AG04450 (cell line): ENCODE results near the gene OTUD5. TPM values are rescaled to one million over a fixed set of nuclear protein-coding genes. Genes with fewer than 3 reads are reported as not detected.

Experiments used
- CTCF ChIA-PET: fragments of 300-600, 350-600 bp; formaldehyde crosslinking; extraction: SDS; loops from one replicate; lab custom pipeline; 2022; ENCODE audit warnings: antibody characterized with exemption, inconsistent platforms; lab: Charles Lee
- POLR2A ChIA-PET: fragments of 350-600 bp; formaldehyde crosslinking; extraction: SDS; loops from one replicate; lab custom pipeline; 2021; ENCODE audit warnings: antibody characterized with exemption, inconsistent platforms; lab: Yijun Ruan, JAX
- DNase-seq: peaks from one replicate; pipeline ENCODE4 v3.0.0-alpha.2; 2011; ENCODE audit warnings: low read depth, low spot score
- H3K27ac ChIP-seq: one replicate; pipeline ENCODE4 v1.5.1; 2012; ENCODE audit warnings: low read depth, low read length, control low read depth
- H3K27me3 ChIP-seq: one replicate; pipeline ENCODE4 v1.6.0; 2012; ENCODE audit warnings: low read length; ENCODE audit not compliant: control insufficient read depth, insufficient read depth
- H3K4me3 ChIP-seq: 2 replicates; pipeline ENCODE4 v1.5.1; 2011; ENCODE audit warnings: mild to moderate bottlenecking, low read depth, low read length, control low read depth
- H3K9me3 ChIP-seq: 2 replicates; pipeline ENCODE4 v1.5.1; 2012; ENCODE audit warnings: low read length; ENCODE audit not compliant: control insufficient read depth, insufficient read depth
- polyA plus RNA-seq: library from polyadenylated mRNA; depleted of rRNA; stranded (reverse); fragments of >200 nt; gene quantifications from 2 replicates; pipeline ENCODE4 v1.2.3, GENCODE V29; 2011
- TF ChIP-seq, protein P1 (sequence below): IDR thresholded peaks from 2 replicates; pipeline ENCODE4 v1.5.1; 2011; ENCODE audit warnings: low read depth, low read length, control low read depth, inconsistent platforms

OTUD5 gene
- polyA plus RNA-seq, 1 experiment, result 52.0 TPM

- TF ChIP-seq, protein P1, sequence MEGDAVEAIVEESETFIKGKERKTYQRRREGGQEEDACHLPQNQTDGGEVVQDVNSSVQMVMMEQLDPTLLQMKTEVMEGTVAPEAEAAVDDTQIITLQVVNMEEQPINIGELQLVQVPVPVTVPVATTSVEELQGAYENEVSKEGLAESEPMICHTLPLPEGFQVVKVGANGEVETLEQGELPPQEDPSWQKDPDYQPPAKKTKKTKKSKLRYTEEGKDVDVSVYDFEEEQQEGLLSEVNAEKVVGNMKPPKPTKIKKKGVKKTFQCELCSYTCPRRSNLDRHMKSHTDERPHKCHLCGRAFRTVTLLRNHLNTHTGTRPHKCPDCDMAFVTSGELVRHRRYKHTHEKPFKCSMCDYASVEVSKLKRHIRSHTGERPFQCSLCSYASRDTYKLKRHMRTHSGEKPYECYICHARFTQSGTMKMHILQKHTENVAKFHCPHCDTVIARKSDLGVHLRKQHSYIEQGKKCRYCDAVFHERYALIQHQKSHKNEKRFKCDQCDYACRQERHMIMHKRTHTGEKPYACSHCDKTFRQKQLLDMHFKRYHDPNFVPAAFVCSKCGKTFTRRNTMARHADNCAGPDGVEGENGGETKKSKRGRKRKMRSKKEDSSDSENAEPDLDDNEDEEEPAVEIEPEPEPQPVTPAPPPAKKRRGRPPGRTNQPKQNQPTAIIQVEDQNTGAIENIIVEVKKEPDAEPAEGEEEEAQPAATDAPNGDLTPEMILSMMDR, result no peak
- CTCF ChIA-PET, result interaction anchor here (1.2 kb wide), 1 partner anchor 19 kb away, joined by 4 read pairs; no protein-coding TSS in a partner anchor
- no peaks in the 10 kb centered on the region for H3K27me3 ChIP-seq
- POLR2A ChIA-PET, result no interaction called here
- no peaks in the 10 kb centered on the region for H3K9me3 ChIP-seq
- no peak overlapping the region for H3K4me3 ChIP-seq
- no peak for DNase-seq
- H3K27ac ChIP-seq, result no peak overlapping the region
Observed at GRCh38 chrX:48927736-48928382, 29.5 kb downstream of the OTUD5 start.

GRCh38 chrX:48927123-48927522 is 30.3 kb downstream of the OTUD5 start:
- H3K9me3 ChIP-seq, result no peaks in the 10 kb centered on the region
- H3K27ac ChIP-seq, result no peak overlapping the region
- ChIA-PET POLR2A (no interaction called here), CTCF (no interaction called here)
- no peaks in the 10 kb centered on the region for H3K27me3 ChIP-seq
- TF ChIP-seq, protein P1, result no peak
- no peak for DNase-seq
- H3K4me3 ChIP-seq, result no peak overlapping the region

- no peak overlapping the region for H3K27ac ChIP-seq
- no peaks in the 10 kb centered on the region for H3K9me3 ChIP-seq
- H3K4me3 ChIP-seq, result no peak overlapping the region
- no peak for DNase-seq
- TF ChIP-seq, protein P1, result no peak
- POLR2A ChIA-PET, result no interaction called here
- CTCF ChIA-PET, result no interaction called here
- H3K27me3 ChIP-seq, result no peaks in the 10 kb centered on the region
Observed at GRCh38 chrX:48924270-48924669, 33.1 kb downstream of the OTUD5 start.

DNA sequence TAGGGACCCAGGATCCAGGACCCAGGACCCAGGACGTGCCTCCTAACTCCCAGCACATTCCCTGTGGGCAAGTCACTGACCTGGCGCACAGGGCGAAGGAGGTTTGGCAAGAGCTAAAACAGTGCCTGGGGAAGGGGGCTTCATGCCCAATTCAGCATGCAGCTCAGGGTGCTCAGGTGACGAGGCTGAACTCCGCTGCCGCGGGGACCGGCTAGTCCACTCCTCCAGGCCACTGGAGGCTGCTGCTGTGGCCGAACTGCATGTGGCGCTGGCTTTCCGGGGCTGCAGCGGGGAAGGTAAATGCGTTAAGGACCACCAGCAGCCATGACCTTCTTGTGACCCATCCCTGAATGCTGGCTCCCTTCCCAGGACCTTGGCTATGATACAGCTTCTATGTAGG is 33.6 kb downstream of the OTUD5 start:
- no peak overlapping the region for H3K4me3 ChIP-seq
- no peak for DNase-seq
- TF ChIP-seq, protein P1, result no peak
- no peaks in the 10 kb centered on the region for H3K27me3 ChIP-seq
- ChIA-PET POLR2A (no interaction called here), CTCF (no interaction called here)
- H3K27ac ChIP-seq, result no peak overlapping the region
- no peaks in the 10 kb centered on the region for H3K9me3 ChIP-seq

GRCh38 chrX:48920718-48921104 is 36.7 kb downstream of the OTUD5 start:
- ChIA-PET POLR2A (no interaction called here), CTCF (no interaction called here)

More at GRCh38 chrX:48920718-48921104, 36.7 kb downstream of the OTUD5 start:
- Histone ChIP-seq H3K4me3 (no peak overlapping the region), H3K9me3 (no peaks in the 10 kb centered on the region), H3K27ac (no peak overlapping the region), H3K27me3 (no peaks in the 10 kb centered on the region)
- TF ChIP-seq, protein P1, result no peak
- no peak for DNase-seq
